Liver (tissue), 9 donors: Measurements from ENCODE around the gene STX11. TPM values are rescaled to one million over a fixed set of nuclear protein-coding genes. Genes with fewer than 3 reads are reported as not detected.

Experiments used
- DNase-seq: peaks from one replicate; pipeline ENCODE4 v3.0.0-alpha.2; 2017; ENCODE audit warnings: low spot score
- H3K27ac ChIP-seq, 2 donors: one replicate each; pipeline ENCODE4 v1.7.0; 2013; ENCODE audit warnings: inconsistent platforms in 2 of 2, low read length in 2 of 2, control low read depth in 1 of 2, low read depth in 1 of 2, mild to moderate bottlenecking in 1 of 2
- H3K27me3 ChIP-seq, 4 donors: one replicate each; pipeline versions ENCODE4 v1.6.1 to v1.7.0; 2013; ENCODE audit warnings: low read length in 3 of 4, inconsistent platforms in 1 of 4, mild to moderate bottlenecking in 1 of 4, moderate library complexity in 1 of 4; ENCODE audit not compliant: control insufficient read depth in 4 of 4, insufficient read depth in 4 of 4
- H3K36me3 ChIP-seq, 4 donors: one replicate each; pipeline versions ENCODE4 v1.6.1 to v1.7.0; 2013; ENCODE audit warnings: low read length in 3 of 4, mild to moderate bottlenecking in 3 of 4, low read depth in 1 of 4, moderate library complexity in 1 of 4; ENCODE audit not compliant: control insufficient read depth in 4 of 4, insufficient read depth in 3 of 4
- H3K4me1 ChIP-seq, 4 donors: one replicate each; pipeline versions ENCODE4 v1.6.1 to v1.7.0; 2013; ENCODE audit warnings: low read length in 3 of 4, mild to moderate bottlenecking in 3 of 4, moderate library complexity in 1 of 4; ENCODE audit not compliant: control insufficient read depth in 4 of 4, insufficient read depth in 4 of 4
- H3K4me3 ChIP-seq, 3 donors: one replicate each; pipeline versions ENCODE4 v1.6.1 to v1.7.0; 2013; ENCODE audit warnings: low read length in 3 of 3, control low read depth in 1 of 3, low read depth in 1 of 3, mild to moderate bottlenecking in 1 of 3
- H3K9ac ChIP-seq, 2 donors: one replicate each; pipeline ENCODE4 v1.7.0; 2013; ENCODE audit warnings: low read length in 2 of 2, mild to moderate bottlenecking in 2 of 2, moderate library complexity in 2 of 2, control low read depth in 1 of 2, low read depth in 1 of 2
- H3K9me3 ChIP-seq, 4 donors: one replicate each; pipeline versions ENCODE4 v1.6.1 to v1.7.0; 2013; ENCODE audit warnings: low read length in 3 of 4; ENCODE audit not compliant: control insufficient read depth in 4 of 4
- ATF3 ChIP-seq: IDR thresholded peaks from 2 replicates; pipeline ENCODE4 v1.6.1; 2016; ENCODE audit warnings: antibody characterized with exemption
- CTCF ChIP-seq: fragments of 150-350 bp; IDR thresholded peaks from 2 replicates; pipeline ENCODE4 v1.5.1; 2017; ENCODE audit warnings: improper control_type of control experiment, low read depth, low read length; ENCODE audit not compliant: missing input control
- EGR1 ChIP-seq, 2 donors: IDR thresholded peaks; 2 replicates each; pipeline ENCODE4 v1.6.1; 2016 to 2018; ENCODE audit warnings: antibody characterized with exemption in 2 of 2, low read depth in 2 of 2
- FOXA1 ChIP-seq: IDR thresholded peaks from 2 replicates; pipeline ENCODE4 v1.6.1; 2016; ENCODE audit warnings: antibody characterized with exemption
- FOXA2 ChIP-seq: IDR thresholded peaks from 2 replicates; pipeline ENCODE4 v1.6.1; 2016; ENCODE audit warnings: antibody characterized with exemption
- GABPA ChIP-seq, 2 donors: IDR thresholded peaks in 1 of 2; conservative IDR thresholded peaks in 1 of 2; 2 replicates each; pipeline ENCODE4 v1.6.1; 2016; ENCODE audit warnings: antibody characterized with exemption in 2 of 2, mild to moderate bottlenecking in 1 of 2, moderate library complexity in 1 of 2
- HNF4A ChIP-seq, 2 donors: conservative IDR thresholded peaks; 2 replicates each; pipeline ENCODE4 v1.6.1; 2016; ENCODE audit warnings: antibody characterized with exemption in 2 of 2, mild to moderate bottlenecking in 2 of 2
- HNF4G ChIP-seq: IDR thresholded peaks from 2 replicates; pipeline ENCODE4 v1.6.1; 2016; ENCODE audit warnings: antibody characterized with exemption
- JUND ChIP-seq, 2 donors: IDR thresholded peaks; 2 replicates each; pipeline ENCODE4 v1.6.1; 2016; ENCODE audit warnings: antibody characterized with exemption in 2 of 2
- MAX ChIP-seq: IDR thresholded peaks from 2 replicates; pipeline ENCODE4 v1.6.1; 2016; ENCODE audit warnings: antibody characterized with exemption
- NR2F2 ChIP-seq: IDR thresholded peaks from 2 replicates; pipeline ENCODE4 v1.6.1; 2016; ENCODE audit warnings: antibody characterized with exemption
- RAD21 ChIP-seq, 2 donors: IDR thresholded peaks; 2 replicates each; pipeline ENCODE4 v1.6.1; 2016; ENCODE audit warnings: antibody characterized with exemption in 2 of 2, mild to moderate bottlenecking in 2 of 2
- REST ChIP-seq: IDR thresholded peaks from 2 replicates; pipeline ENCODE4 v1.6.1; 2016; ENCODE audit warnings: antibody characterized with exemption, mild to moderate bottlenecking
- RXRA ChIP-seq, 2 donors: IDR thresholded peaks; 2 replicates each; pipeline ENCODE4 v1.6.1; 2017 to 2018; ENCODE audit warnings: antibody characterized with exemption in 2 of 2, mild to moderate bottlenecking in 1 of 2
- SP1 ChIP-seq: IDR thresholded peaks from 2 replicates; pipeline ENCODE4 v1.6.1; 2018; ENCODE audit warnings: antibody characterized with exemption, mild to moderate bottlenecking
- TAF1 ChIP-seq: conservative IDR thresholded peaks from 2 replicates; pipeline ENCODE4 v1.6.1; 2016; ENCODE audit warnings: antibody characterized with exemption, mild to moderate bottlenecking
- ZBTB33 ChIP-seq: IDR thresholded peaks from 2 replicates; pipeline ENCODE4 v1.6.1; 2016; ENCODE audit warnings: antibody characterized with exemption
- WGBS: extraction: QIAGEN DNeasy Blood & Tissue Kit; methylation state at CpG from one replicate; pipeline ENCODE4 v1.1.7; 2013; 5-methylcytosine and 5-hydroxymethylcytosine counted together
- polyA plus RNA-seq, 2 donors: library from polyadenylated mRNA; stranded (reverse) in 1 of 2; unstranded in 1 of 2; fragments of 200-250 nt in 1 of 2; fragments of >200 nt in 1 of 2; fragmentation: Nextera tagmentation in 1 of 2; extraction: Ambion mirVana in 1 of 2; gene quantifications; one replicate each; pipeline versions ENCODE4 v1.2.1 to v1.2.3, GENCODE V29; 2013 to 2015
- total RNA-seq, 2 donors: library from RNA; depleted of rRNA; stranded (reverse); fragments of >200 nt; gene quantifications; one replicate each; pipeline ENCODE4 v1.2.3, GENCODE V29; 2014
- donor health status: healthy.
- donor health status: healthy.
- donor health status: healthy.
- donor health status: healthy.
- donor health status: healthy.

Gene STX11
- total and polyA plus RNA-seq, 4 donors = 1.3 to 4.9 (median 3.4) TPM

- H3K27ac ChIP-seq = no peak overlapping the region
- no peak overlapping the region for H3K4me3 ChIP-seq
- H3K27me3 ChIP-seq = no peaks in the 10 kb centered on the region
- 89% methylated on average over 5 of the region's 5 CpGs for WGBS
- TF ChIP-seq EGR1 (IDR thresholded peaks at IDR 0.05; ENCODE audit: low read depth in 2 of 2) (no peak), HNF4G (no peak), RAD21 (IDR thresholded peaks at IDR 0.05) (no peak), SP1 (no peak), JUND (IDR thresholded peaks at IDR 0.05) (no peak), HNF4A (conservative IDR thresholded peaks at IDR 0.05) (no peak), TAF1 (no peak), RXRA (IDR thresholded peaks at IDR 0.05) (no peak), ZBTB33 (no peak)
- H3K9me3 ChIP-seq = no peaks in the 10 kb centered on the region
- no peaks in the 10 kb centered on the region for H3K36me3 ChIP-seq
- H3K9ac ChIP-seq = no peak overlapping the region
- no peaks in the 10 kb centered on the region for H3K4me1 ChIP-seq
- no peak for DNase-seq
These were observed 15.5 kb downstream of the STX11 start for GRCh38 chr6:144165784-144166183.

GRCh38 chr6:144170044-144170443 lies 19.7 kb downstream of the STX11 start:
- Histone ChIP-seq H3K36me3 (no peaks in the 10 kb centered on the region), H3K27ac (no peak overlapping the region), H3K9ac (no peak overlapping the region), H3K27me3 (no peaks in the 10 kb centered on the region), H3K9me3 (no peaks in the 10 kb centered on the region), H3K4me3 (no peak overlapping the region), H3K4me1 (no peaks in the 10 kb centered on the region)
- TF ChIP-seq NR2F2 (no peak), ATF3 (no peak), RAD21 (IDR thresholded peaks at IDR 0.05) (no peak), SP1 (no peak), MAX (no peak), CTCF (no peak), HNF4G (no peak)
- 92% methylated on average over 2 of the region's 2 CpGs for WGBS
- DNase-seq = no peak

- Histone ChIP-seq H3K36me3 (no peaks in the 10 kb centered on the region), H3K9ac (no peak overlapping the region), H3K9me3 (no peaks in the 10 kb centered on the region), H3K27me3 (no peaks in the 10 kb centered on the region), H3K27ac (no peak overlapping the region), H3K4me3 (no peak overlapping the region), H3K4me1 (no peaks in the 10 kb centered on the region)
- DNase-seq = no peak
- 69% methylated on average over 3 of the region's 3 CpGs for WGBS
- TF ChIP-seq NR2F2 (no peak), FOXA1 (no peak), CTCF (no peak), ATF3 (no peak), HNF4G (no peak), RXRA (IDR thresholded peaks at IDR 0.05) (no peak), RAD21 (IDR thresholded peaks at IDR 0.05) (no peak), HNF4A (conservative IDR thresholded peaks at IDR 0.05) (no peak), GABPA (IDR thresholded peaks at IDR 0.05 in 1 of 2, conservative IDR thresholded peaks at IDR 0.05 in 1 of 2) (no peak), MAX (no peak), EGR1 (IDR thresholded peaks at IDR 0.05; ENCODE audit: low read depth in 2 of 2) (no peak), REST (no peak), TAF1 (no peak), FOXA2 (no peak)
These were observed 21.1 kb downstream of the STX11 start for GRCh38 chr6:144171406-144171805.
